Measurements from ENCODE around the gene DACT2. TPM values are rescaled to one million over a fixed set of nuclear protein-coding genes. Genes with fewer than 3 reads are reported as not detected.
"Not testable (repeated sequence)": the region's sequence is repeated elsewhere in the genome, so short reads cannot be mapped to it uniquely, and the experiment has no call there.

The DACT2 gene
- polyA plus RNA-seq, 1 donor, result 1.6 TPM

GRCh38 chr6:168302534-168302933 is 17.0 kb downstream of the DACT2 start:
- no peak for DNase-seq (ENCODE audit: low read depth)

DNA sequence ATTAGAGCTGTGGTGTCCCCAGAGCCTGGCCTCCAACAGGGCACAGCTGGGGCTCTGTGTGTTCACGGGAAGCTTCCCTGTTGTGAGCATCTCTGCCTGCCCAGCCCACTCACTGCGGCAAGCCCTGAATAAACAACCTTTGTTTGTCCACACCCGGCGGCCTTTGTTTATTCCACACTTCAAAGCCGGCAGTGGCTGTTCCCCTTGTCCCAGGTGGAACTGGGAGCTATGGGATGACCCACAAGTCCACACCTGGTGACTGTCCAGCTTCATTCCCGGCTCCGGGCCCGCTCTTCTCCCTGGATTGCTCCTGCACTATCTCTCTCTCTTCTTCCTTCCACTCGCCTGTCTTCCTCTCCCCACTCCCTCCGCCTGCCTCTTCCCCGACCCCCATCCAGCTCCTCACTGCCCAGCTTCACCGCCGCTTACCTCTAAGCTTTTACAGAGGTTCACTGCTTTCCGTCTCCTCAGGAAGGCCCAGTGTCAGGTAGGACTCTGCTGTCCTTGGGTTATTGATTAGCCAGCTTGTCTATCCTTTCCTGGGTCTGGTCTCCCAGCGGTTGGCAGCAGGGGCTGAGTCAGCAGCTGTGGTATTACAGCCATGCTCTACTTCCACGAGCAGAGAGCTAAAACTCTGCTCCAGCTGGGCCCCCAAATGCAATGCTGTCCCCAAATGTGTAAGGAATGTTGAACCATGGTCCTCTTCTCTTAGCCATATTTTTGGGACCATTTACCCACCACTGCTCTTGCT is 17.8 kb downstream of the DACT2 start:
- DNase-seq (ENCODE audit: low read depth), result no peak

GRCh38 chr6:168300975-168301647 is 18.5 kb downstream of the DACT2 start:
- DNase-seq (ENCODE audit: low read depth), result no peak

DNA sequence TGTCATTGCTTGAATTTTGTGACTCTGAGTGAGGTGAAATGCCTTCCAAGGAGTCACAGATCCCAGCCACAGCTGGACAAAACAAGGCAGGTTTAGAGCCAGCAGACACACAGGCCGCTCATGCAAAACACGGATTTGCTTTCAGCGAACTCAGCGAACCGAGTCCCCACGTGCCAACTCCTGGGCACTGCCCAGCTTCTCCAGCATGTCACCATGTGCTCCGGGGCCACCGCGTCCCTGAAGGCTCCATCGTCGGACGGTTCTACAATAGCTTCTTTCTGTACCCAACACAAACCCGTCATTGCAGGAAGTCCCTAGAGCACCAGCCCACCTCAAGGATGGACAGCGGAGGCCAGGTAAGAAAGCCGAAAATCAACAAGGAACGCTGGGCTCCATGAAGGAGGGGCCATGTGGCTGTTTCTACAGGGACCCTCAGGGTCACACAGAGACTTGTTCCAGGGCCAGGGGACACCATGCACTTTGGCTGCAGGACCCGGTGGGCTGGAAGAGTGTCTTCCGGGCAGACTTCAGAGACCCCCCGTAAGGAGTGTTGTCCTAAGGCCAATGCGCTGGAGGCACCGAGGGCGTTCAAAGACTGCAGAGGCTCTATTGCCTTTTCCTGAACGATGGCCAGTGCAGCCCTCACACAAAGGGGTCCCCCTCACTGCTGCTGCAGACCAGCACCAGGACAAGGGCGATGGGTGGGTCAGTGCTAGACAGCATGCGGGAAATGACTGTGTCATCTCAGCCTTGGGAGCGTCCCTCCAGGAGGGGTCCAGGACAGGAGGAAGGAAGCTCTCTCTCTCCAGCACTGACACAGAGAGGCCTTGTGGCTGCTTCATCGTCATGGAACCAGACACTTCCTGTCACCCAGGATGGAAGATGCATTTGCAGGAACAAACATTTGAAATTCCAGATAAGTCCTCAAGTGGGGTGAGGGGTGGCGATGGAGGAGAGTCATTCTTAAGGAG is 19.8 kb downstream of the DACT2 start:
- no peak for DNase-seq (ENCODE audit: low read depth)

- DNase-seq (ENCODE audit: low read depth), result no peak
Measured at GRCh38 chr6:168297643-168298042, 21.9 kb downstream of the DACT2 start.

DNA sequence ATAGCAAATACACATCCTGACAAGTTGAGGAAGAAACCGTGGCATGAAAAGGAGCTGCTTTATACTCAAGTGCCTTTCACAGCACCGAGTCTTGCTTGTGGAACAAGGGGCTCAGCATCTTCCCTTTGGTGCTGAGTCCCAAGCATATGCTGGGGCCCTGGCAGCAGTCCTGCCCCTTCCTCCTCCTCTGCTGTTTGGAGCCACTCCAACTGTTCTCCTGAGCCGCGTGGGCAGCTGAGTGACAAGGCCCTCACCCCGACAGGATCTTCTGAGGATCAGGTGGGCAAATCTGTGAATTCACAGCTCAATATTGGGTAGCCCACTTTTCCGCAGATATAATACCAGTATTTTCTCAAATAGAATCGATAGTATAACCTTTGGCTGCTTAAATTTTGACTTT is 24.7 kb downstream of the DACT2 start:
- no peak for DNase-seq (ENCODE audit: low read depth)

DNA sequence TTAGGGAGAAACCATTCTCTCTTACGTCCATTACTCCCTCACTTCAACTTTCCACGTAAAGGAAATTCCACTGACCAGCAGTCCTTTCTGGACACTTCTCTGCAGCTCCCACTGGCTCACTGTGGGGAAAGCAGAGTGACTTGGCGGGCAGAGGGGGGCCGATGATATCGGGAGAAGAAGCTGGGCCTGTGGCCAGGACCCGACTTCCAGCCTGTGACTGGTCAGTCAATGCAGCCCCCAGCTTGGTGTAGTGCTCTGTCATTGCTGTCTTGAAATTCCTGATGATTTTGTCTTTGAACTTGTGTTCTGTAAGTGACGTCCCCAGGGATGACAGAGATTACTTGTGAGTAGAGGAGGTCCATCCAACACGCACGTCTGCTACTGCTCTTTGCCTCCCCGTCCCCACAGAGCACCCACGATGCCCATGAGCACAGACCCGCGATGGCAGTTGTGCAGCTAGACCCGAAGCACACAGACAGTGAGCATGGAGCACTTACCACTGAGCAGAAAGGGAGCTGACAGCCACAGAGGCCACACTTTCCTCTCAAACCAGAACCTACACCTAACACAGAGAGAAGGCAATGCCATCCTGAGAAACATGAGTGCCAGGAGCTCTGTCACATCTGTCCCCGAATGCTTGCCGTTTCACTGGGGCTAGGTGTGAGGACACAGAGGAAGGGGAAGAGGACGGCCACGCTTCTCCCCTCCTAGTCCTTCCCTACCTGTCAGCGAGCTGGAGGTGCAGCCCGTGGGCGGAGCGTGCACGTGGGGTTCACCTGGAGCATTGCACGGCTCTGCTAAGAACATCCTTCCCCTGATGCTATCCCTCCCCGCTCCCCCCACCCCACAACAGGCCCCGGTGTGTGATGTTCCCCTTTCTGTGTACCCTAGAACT is 25.7 kb downstream of the DACT2 start:
- DNase-seq (ENCODE audit: low read depth), result no peak

DNA sequence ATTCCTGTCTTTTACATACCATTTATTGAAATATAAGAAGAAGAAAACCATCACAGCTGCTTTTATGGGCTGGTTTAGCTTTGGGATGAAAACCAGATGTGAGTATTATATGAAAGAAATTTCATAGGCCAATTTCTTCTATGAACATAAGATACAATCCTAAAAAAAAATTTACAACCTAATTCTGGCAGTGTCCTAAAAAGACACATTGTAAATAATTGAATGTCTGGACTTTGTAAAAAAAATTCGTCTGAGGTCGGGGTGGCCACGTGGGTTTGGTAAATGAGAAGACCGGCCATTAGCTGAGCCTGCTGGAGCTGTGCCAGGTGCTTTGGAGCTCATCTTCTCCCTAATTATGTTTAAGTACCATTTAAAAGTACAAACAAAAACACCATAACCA is 26.8 kb downstream of the DACT2 start:
- DNase-seq (ENCODE audit: low read depth), result no peak

DNA sequence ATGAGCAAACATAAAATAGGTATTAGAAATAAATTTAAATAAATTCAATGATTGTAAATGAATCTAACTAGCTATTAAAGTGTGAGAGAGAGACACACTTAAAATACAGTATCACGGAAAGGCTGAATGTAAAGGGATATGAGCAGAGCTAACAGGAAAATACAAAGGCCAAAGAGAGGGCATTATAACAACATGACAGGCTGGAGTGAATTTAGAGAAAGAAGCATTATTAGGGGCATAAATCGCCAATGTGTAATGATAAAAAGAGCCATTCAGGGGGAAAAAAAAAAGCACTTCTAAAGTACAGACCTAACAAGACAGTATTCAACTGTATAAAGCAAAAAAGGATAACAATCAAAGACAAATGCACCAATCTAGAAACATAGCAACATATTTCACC is 28.1 kb downstream of the DACT2 start:
- DNase-seq (ENCODE audit: low read depth), result no peak

- DNase-seq (ENCODE audit: low read depth), result no peak
Measured at GRCh38 chr6:168290095-168290494, 29.5 kb downstream of the DACT2 start.

- DNase-seq (ENCODE audit: low read depth), result no peak
Measured at GRCh38 chr6:168289571-168289962, 30.0 kb downstream of the DACT2 start.

DNA sequence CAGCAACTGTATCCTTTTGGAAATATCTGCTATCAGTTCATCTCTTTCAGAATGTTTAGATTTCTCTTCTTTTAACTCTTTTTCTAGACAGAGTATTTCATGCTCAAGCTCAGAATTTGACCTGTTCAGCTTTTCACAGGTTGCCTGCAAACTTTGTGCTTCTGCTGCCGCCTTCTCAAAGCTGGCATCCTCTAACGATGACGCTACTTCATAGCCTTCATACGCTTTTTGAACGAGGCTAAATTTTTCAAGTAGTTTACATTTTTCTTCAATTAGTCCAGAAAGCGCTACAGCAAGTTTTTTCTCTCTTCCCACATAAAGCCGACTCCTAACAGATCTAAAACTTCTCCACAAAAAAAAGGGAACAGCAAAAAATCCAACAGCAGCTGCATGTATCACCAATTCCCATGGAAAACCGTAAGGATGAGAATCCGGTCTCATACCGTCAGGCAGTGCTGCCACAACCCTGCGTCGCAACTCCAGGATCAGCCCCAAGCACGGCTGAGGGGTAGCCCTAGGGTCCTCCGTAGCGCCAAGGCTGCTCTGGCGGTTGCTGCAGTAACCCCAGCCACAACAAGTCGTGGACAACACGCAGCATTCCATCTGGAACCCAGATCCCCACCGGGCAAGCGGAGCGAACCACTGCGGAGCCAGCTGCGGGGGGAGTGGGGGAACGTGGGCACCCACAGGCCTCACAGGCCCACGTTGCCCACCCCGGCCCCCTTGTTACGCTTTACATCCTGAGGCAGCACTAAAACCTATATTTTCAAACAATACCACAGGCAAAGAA is 30.6 kb downstream of the DACT2 start:
- no peak for DNase-seq (ENCODE audit: low read depth)

GRCh38 chr6:168287460-168287859 is 32.1 kb downstream of the DACT2 start:
- DNase-seq (ENCODE audit: low read depth), result not testable (repeated sequence)

- not testable (repeated sequence) for DNase-seq (ENCODE audit: low read depth)
Measured at GRCh38 chr6:168286771-168287446, 32.7 kb downstream of the DACT2 start.

DNA sequence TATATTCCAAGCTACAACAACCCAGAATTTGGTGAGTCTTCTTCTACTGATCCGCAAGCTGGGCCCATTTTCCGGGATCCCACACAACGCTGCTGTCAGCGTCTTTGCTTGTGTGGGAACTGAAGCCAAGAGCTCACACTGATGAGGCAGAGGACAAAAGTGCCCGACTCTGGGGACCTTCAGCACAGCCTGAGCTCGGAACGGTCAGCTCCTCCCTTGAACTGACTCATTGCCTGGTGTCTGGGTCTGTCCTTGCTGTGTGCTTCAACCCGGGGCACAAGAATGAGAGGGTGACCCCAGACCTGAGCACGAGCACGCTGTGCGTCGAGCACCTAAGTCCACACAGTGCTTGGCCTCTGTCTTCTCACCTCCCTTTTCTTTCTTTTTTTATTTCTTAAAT is 33.5 kb downstream of the DACT2 start:
- DNase-seq (ENCODE audit: low read depth), result no peak

GRCh38 chr6:168285456-168285855 is 34.1 kb downstream of the DACT2 start:
- DNase-seq (ENCODE audit: low read depth), result no peak

DNA sequence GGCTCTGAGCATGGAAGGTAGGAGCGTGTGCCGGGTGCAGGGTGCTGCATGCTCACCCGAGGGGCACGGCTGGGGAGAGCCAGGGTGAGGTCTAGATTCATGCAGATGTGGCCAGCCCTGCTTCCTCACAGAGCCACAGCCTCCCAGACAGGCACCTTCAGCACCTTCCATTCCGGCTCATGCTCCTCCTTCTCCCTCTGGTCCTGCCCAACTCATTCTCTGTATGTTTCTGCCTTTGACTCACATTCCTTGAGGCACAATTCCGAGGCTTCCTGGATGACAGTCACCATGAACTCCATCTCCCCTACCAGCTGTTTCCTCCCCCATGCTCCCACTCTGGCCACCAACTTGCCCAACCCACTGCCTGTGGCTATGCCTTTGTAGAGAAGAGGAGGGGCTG is 35.4 kb downstream of the DACT2 start:
- no peak for DNase-seq (ENCODE audit: low read depth)

- no peak for DNase-seq (ENCODE audit: low read depth)
Measured at GRCh38 chr6:168283686-168284025, 35.9 kb downstream of the DACT2 start.

DNA sequence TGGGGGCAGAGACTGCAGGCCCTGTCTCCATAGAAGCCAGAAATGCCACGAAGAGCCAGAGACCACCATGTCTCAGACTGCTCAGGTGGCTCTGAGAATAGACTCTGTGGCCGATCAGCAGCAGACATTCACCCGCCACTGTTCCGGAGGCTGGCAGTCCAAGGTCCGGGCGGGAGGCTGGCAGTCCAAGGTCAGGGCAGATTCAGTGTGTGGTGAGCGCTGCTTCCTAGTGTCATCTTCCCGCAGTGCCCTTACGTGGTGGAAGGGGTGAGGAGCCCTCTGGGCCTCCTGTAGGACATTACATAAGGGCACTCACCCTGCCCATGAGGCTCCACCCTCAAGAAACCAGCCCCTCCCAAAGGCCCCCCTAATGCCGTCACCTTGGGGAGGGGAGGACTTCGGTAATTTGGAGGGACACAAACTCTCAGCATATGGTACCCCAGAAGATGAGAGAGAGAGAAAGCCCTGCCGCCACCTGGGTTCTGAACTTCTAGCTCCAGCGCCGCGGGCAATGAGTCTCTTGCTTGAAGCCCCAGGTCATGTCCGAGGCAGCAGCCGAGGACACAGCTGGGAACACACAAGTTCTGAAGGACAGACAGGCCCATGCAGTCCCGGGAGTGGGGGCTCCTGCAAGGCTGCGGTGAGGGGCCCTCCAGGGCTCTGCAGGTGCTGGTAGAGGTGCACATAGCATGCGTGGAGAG is 36.4 kb downstream of the DACT2 start:
- DNase-seq (ENCODE audit: low read depth), result no peak
